Central memory CD4-positive, alpha-beta T cell (primary cell): ENCODE results near the gene FAU.
"Not testable (repeated sequence)": the region's sequence is repeated elsewhere in the genome, so short reads cannot be mapped to it uniquely, and the experiment has no call there.

Source experiments
- DNase-seq: peaks from one replicate; pipeline ENCODE4 v3.0.0; 2022

Gene FAU

DNA sequence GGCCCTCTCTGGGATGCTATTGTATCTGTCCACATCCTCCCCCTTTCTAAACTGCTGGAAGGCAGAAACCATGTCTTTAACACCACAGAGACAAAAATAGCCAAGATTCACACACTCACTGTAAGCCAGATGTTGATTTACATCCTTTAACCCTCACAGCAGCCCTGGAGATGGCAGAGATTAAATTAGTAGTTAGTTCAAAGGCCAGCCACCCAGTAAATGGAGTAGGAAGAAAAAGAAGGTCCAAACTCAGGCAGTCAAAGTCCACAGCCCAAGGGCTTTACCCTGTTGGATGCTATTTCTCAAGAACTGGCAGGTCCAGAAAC is 2.3 kb downstream of the FAU start:
- no peak for DNase-seq

DNA sequence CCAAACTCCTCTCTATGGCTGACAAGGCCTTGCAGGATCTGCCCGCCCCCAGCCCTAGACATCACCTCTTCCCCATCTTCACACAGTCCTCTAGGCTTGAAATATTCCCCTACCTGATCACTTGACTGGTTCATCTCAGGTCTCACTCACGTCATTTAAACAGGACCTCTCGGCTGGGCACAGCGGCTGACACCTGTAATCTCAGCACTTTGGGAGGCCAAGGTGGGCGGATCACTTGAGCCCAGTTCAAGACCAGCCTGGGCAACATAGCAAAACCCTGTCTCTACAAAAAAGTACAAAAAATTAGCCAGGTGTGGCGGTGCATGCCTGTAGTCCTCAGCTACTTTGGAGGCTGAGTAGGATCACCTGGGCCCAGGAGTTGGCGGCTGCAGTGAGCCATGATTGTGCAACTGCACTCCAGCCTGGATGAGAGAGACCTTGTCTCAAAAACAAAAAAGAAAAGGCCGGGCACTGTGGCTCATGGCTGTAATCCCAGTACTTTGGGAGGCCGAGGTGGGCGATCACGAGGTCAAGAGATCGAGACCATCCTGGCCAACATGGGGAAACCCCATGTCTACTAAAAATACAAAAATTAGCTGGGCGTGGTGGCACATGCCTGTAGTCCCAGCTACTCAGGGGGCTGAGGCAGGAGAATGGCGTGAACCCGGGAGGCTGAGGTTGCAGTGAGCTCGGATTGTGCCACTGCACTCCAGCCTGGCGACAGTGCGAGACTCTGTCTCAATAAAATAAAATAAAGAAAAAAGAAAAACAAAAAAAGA is 2.9 kb downstream of the FAU start:
- not testable (repeated sequence) for DNase-seq

DNA sequence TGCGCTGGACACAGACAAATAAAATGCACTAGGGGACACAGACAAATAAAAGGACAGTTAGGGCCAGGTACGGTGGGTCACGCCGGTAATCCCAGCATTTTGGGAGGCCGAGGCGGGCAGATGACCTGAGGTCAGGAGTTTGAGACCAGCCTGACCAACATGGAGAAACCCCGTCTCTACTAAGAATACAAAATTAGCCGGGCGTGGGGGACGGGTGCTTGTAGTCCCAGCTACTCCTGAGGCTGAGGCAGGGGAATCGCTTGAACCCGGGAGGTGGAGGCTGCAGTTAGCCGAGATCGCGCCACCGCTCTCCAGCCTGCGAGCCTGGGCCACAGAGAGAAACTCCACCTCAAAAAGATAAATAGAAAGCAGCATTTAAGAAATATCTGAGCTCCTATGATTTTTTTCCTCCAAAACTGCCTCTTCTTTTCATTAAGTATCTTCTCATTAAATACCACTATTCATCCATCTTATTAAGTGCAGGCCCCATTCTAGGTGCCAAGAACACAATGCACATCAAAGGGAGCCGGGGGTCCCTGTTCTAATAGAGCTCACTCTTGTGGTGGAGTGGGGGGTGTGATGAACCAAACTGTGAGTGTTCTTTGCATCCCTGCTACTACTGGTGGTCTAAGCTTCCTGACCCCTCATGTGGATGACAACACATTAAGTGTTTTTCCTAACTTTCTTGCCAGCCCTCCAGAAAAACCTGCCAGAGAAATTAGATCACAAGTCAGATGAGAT is 3.7 kb downstream of the FAU start:
- DNase-seq: no peak

DNA sequence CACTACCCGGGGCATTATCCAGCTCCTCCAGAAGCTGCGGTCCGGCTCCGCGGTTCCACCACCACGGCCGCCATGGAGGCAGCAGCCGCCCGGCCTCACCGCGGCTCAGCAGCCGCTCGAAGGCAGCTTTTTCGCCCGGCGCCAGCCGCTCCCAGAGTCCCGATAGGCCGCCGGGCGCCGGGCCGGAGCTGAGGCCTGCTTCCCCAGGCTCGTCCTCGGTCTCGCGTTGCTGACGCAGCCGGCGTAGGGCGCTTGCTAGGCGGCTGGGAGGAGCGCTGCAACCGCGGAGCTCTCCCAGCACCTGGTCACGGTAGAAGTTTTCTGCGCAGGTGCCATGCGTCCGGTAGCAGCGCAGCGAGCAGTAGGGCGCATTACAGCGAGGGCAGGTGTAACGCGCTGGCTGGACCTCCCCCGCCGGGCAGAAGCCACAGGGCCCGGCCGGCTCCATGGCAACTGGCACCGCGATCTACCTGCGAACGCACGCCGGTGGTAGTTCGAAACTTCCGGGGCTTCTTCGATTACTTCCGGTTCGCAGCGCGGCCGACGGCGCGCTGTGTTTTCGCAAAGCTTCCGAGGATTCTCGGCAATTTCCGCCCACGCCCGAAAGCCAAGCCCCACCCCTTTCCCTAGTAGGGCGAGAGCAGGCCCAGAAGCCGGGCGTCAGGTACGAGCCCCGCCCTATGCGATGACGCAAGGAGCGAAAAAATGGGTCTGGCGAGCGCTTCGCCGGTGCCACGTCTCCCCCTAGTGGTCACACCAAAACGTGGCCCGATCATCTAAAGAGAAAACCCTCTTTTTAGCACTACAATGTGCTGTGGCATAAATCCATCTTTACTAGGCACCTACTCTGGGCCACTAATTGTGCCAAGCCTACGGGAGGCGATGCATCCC is 4.5 kb downstream of the FAU start, which contains the start of gene ZNHIT2:
Gene ZNHIT2, minus strand, starts transcription at position 496 of the 891 bp plus-strand sequence. Its CDS starts 48 bp downstream, at position 448.
- DNase-seq: peak; percentile 100

DNA sequence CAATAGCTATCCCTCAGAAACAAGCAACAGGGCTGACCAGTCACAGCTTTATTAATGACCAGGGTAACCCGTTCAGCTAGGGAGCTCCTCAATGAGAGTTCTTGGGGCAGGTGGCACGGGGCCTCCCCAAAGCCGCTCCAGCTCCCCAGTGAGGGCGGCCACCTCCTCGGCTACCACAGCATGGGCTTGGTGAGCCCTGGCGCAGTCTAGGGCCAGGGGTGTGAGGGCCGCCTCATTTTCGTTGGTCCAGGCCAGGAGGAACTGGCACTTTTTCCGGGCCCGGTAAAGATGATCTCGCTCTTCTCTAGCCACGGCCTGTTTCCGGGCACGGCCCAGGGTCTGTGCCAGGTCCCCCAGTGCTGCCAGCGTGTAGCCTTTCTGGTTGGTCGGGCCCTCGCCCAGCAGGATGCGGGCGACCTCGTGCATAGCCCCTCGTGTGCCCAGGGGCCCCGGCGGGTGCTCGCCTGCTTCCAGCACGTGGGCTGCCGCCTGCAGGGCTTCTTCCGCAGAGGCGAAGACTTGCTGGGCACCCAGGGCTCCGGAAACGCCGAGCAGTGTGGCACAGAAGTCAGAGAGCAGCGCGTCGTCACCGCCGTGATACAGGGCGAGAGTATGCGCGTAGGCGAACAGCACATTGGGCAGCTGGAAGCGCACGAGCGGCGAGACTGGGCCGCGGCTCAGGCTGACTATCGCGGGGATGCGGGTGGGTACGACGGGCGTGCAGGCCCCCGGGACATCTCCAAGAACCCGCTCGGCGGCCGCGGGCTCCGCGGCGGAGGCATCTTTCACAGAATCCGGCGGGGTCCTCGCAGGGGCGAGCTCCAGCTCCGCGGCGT is 5.3 kb downstream of the FAU start:
- DNase-seq: peak; percentile 70

DNA sequence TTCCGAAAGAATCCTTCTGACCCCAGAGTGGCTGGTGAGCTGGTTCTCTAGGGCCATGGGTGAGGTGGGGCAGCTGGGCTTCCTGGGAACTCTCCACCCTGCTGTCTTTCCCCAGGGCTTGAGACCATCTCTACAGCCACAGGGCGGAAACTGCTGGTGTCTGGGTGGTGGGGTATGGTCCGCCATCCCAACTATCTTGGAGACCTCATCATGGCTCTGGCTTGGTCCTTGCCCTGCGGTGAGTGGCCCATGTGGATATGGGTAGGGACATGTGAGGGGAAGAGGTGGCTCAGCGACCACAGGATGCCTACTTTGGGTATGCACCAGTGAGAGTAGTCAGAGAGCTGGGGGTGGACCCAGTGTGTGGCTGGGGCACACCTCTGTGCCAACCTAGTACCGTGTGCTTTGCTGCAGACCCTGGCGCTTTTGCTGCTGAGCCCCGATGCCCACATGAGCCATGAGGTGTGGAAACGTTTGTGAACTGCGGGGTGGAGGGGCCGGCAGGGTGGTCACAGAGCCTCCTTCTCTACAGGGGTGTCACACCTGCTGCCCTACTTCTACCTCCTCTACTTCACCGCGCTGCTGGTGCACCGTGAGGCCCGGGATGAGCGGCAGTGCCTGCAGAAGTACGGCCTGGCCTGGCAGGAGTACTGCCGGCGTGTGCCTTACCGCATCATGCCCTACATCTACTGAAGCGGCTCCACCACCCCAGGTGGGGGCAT is 6.4 kb downstream of the FAU start:
- no peak for DNase-seq

DNA sequence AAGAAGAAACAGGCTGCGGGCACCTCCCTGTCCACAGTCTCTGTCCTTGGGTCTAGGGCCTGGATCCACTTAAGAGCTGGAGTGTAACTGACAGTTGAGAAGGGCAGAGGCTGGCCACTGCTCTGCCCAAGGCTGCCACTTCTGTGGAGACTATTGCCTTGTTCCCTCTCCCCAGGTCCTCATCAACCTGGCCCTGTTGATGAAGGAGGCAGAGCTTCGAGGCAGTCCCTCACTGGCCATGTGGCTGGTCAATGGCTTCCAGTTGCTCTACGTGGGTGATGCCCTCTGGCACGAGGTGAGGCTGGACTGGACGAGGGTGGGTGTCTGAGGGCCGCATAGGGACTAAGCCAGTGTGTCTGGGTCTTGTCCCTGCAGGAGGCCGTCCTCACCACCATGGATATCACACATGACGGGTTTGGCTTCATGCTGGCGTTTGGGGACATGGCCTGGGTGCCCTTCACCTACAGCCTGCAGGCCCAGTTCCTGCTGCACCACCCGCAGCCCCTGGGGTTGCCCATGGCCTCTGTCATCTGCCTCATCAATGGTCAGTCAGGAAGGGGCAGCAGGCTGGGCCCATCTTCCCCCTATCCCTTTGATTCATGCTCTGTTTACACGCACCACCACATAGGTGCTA is 7.3 kb downstream of the FAU start:
- DNase-seq: no peak

DNA sequence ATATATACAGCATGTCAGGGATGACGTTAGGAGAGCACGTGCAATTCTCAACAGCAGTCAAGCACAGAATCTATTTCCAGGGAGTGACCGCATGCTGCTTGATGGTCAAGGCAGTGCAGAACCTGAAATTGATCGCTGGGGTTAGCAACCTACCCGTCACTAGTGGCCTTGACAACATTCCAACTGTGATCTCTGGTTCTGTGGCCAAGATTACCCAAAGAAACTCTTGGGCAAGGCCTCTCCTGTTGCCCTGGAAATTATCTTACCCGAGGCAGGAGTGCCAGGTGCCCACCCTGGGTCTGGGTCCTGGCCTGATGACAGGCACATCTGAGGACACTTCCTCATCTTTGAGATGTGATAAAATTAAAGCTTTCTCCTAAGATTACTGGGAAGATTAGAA is 8.1 kb downstream of the FAU start:
- no peak for DNase-seq

DNA sequence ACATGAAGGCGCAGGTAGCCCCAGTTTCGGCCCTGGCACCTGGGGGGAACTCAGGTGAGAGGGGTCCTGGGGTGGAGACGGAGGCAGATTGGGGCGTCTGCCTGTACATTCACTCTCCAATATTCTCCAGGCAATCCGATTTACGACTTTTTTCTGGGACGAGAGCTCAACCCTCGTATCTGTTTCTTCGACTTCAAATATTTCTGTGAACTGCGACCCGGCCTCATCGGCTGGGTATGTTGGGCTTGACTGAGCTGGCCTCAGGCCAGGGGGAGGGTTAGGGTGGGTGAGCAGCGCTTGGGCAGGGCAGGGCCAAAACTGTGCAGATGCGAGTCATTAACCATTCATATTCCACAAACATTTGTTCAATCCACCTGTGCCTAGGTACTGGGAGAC is 8.6 kb downstream of the FAU start:
- DNase-seq: no peak

DNA sequence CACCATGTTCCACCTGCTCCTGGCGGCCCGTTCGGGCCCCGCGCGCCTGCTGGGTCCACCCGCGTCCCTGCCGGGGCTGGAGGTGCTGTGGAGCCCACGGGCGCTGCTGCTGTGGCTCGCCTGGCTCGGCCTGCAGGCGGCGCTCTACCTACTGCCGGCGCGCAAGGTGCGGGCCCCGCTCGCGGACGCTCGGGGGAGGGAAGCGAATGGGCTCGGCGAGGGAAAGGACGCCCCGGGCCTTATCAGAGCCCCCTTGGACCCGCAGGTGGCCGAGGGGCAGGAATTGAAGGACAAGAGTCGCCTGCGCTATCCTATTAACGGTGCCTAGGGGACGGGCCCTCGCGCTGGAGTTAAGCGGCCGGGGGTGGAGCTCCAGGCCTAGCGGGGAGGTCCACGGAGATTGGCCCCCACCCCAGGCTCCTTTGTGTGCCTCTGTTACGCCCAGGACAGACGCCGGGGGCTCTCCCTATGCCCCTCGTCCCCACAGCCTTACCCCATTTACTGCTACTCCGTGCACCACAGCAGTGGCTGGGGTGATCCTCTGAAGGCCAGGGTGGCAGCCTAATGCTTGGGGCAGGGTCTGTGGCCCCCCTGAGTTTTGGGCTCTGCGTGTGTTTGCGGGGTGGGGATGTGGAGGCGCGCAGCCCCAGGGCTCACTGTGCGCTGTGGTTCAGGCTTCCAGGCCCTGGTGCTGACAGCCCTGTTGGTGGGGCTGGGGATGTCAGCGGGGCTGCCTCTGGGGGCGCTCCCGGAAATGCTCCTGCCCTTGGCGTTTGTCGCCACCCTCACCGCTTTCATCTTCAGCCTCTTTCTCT is 9.2 kb downstream of the FAU start:
- DNase-seq: peak; percentile 74

DNA sequence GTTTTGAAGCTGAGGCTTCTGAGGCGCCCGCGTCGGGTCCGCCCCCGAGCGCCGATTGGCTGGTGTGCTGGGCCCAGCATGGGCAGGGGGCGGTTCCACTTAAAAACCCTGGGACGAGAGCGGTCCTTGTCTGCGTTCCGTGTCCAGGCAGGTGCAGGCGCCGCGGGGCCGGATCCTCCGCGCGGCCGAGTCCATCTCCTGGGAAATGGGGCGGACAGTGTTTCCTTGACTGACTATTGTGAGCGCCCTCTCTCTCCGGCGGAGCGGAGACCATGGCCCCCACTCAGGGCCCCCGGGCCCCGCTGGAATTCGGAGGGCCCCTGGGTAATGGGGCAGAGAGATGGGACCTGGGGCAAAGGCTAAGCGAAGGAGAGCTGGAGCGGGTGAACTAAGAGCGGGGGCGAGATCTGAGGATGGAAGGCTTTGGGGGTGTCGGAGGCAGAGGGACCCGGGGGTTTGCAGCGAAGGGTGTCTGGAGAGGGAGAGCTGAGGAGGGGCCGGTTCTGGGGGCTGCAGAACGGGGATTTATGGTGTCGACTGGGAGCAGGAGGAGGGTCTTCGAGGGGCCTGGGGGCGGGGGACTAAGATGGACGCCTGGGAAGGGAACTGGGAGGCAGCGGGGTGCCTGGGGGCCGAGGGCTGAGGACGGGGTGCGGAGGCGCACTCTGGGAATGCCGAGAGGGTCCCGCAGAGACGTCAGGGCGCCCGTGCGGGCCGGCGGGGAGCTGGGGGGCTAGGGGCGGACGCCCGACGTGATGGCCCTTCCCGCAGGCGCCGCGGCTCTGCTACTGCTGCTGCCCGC is 10.0 kb downstream of the FAU start, which contains the start of gene TM7SF2:
Gene TM7SF2, plus strand, starts transcription at position 129 of the 802 bp plus-strand sequence. Its CDS starts 144 bp downstream, at position 273.
- DNase-seq: peak; percentile 90

DNA sequence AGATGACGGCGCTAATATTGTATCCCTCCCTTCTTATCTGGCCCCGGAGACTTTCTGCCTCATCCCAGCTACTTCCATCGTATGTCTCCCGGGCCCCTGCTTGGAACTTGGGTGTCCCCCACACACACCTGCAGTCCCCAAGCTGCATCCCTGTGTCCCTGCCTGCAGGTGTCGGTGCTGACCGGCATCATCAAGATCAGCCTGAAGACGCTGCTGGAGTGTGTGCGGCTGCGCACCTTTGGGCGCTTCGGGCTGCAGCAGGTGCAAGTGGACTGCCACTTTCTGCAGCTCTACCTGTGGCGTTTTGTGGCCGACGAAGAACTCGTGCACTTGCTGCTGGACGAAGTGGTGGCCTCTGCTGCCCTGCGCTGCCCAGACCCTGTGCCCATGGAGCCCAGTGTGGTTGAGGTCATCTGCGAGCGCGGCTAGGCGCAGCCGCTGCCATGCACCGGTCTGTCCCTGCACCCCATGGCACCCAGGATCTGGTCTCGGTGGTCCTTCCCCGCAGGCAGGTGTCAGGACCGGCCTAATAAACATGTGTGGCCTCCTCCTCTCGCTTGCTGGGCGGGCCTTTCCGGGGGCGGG is 10.7 kb downstream of the FAU start:
- no peak for DNase-seq

DNA sequence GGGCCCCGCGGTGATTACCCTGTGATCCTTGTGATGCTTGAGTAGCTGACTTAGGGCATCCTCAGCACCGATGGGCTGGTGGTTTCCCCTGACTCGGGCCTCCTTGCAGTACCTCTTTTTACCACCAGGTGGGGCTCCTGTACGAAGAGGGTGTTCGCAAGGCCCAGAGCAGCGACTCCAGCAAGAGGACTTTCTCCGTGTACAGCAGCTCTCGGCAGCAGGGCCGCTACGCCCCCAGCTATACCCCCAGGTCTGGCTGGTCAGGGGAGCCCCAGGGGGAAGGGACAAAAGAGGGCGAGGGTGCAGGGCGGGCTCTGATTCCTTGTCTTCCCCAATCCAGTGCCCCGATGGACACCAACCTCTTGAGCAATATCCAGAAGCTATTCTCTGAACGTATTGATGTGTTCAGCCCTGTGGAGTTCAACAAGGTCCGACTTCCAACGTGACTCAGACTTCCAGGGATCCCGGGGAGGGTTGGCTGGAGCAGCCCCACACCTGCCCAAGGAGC is 11.5 kb downstream of the FAU start:
- peak; percentile 87 for DNase-seq

DNA sequence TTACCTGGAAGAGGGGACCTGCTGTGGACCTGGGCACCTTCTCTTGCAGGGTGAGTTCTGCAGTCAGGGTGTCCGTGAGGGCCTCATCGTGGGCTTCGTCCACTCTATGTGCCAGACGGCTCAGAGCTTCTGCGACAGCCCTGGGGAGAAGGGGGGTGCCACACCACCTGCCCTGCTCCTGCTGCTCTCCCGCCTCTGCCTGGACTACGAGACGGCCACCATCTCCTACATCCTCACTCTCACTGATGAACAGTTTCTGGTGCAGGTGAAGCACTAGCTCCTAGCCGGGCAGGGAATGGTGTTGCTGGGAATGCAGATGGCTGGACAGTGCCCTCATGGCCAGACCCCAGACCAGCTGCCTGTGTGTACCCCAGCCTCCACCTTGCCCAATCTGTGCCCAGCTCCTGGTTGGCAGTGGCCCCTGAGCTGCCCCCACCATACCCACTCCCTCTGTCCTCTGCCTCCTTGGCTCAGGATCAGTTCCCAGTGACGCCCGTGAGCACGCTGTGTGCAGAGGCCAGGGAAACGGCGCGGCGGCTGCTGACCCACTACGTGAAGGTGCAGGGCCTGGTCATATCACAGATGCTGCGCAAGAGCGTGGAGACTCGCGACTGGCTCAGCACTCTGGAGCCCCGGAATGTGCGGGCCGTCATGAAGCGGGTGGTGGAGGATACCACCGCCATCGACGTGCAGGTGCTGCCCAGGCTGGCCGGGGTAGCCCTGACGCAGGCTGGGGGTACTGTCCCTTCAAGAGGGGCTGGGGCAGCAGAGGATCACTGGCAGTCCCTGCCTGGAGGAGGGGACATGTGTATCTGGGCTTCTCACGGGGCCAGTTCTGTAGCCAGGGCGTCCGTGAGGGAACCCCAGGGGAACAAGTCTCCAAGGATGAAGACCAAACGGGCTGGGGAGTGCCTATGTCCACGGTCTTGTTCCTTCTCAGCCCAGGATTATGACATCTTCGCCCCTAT is 12.4 kb downstream of the FAU start:
- no peak for DNase-seq

DNA sequence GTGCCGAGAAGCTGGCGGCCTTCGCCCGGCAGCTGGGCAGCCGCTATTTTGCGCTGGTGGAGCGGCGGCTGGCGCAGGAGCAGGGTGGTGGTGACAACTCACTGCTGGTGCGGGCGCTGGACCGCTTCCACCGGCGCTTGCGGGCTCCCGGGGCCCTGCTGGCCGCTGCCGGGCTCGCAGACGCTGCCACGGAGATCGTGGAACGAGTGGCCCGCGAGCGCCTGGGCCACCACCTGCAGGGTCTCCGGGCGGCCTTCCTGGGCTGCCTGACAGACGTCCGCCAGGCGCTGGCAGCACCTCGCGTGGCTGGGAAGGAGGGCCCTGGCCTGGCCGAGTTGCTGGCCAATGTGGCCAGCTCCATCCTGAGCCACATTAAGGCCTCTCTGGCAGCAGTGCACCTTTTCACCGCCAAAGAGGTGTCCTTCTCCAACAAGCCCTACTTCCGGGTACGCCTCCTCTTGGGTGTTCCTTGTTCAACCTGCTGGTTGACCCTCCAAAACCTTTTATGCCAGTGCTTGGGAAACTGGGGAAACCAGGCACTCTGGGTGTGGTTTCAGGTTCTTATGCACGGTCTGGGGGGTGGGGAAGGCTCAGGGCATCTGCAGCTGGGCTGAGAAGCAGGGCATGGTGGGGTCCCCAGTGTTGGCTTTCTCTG is 13.3 kb downstream of the FAU start:
- DNase-seq: no peak

DNA sequence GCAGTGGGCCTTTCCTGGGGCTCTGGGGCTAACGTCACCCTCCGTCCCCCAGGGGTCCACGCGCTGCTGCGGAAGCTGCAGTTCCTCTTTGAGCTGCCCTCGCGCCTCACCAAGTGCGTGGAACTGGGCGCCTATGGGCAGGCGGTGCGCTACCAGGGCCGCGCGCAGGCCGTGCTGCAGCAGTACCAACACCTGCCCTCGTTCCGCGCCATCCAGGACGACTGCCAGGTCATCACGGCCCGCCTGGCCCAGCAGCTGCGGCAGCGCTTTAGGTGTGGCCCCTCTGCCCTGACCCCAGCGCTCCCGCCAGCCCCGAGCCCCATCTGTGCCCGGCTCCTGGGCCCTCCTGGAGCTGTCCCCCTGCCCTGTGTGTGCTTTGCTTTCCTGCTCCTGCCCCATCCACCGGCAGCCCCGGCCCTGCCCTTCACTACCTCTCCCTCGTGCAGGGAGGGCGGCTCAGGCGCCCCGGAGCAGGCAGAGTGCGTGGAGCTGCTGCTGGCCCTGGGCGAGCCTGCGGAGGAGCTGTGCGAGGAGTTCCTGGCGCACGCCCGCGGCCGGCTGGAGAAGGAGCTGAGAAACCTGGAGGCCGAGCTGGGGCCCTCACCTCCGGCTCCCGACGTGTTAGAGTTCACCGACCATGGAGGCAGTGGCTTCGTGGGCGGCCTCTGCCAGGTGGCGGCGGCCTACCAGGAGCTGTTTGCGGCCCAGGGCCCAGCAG is 14.0 kb downstream of the FAU start:
- no peak for DNase-seq
